BE2C (cell line): ENCODE measurements around the gene SPOP.

Experiments
- DNase-seq: peaks from one replicate; pipeline ENCODE4 v3.0.0-alpha.2; 2020
- H3K27me3 ChIP-seq: fragments of 250-450 bp; sonication (Bioruptor Pico); 2 replicates; pipeline ENCODE4 v1.5.1; 2020; ENCODE audit warnings: mild to moderate bottlenecking
- H3K36me3 ChIP-seq: fragments of 250-450 bp; sonication (Bioruptor Pico); 2 replicates; pipeline ENCODE4 v1.5.1; 2020; ENCODE audit warnings: mild to moderate bottlenecking
- H3K4me1 ChIP-seq: fragments of 250-450 bp; sonication (Bioruptor Pico); 2 replicates; pipeline ENCODE4 v1.5.1; 2020
- H3K4me3 ChIP-seq: 2 replicates; pipeline ENCODE4 v1.5.1; 2011; ENCODE audit warnings: low read depth, low read length
- H3K9me3 ChIP-seq: fragments of 250-450 bp; sonication (Bioruptor Pico); 2 replicates; pipeline ENCODE4 v1.5.1; 2020
- CTCF ChIP-seq: IDR thresholded peaks from 2 replicates; pipeline ENCODE4 v1.5.1; 2012; ENCODE audit warnings: mild to moderate bottlenecking, low read depth, low read length

The SPOP gene

GRCh38 chr17:49699966-49700575, 22.2 kb upstream of the SPOP start:
- no peak for TF ChIP-seq CTCF
- H3K4me1 ChIP-seq = no peaks in the 10 kb centered on the region
- no peak for DNase-seq
- no peaks in the 10 kb centered on the region for H3K9me3 ChIP-seq
- peaks cover under 1% of the 10 kb centered on the region; the same call in 1 of the 2 replicates for H3K27me3 ChIP-seq
- peaks cover 43% of the 10 kb centered on the region for H3K36me3 ChIP-seq
- no peak overlapping the region for H3K4me3 ChIP-seq

- Histone ChIP-seq H3K4me1 (no peaks in the 10 kb centered on the region), H3K36me3 (peaks cover 25% of the 10 kb centered on the region), H3K4me3 (no peak overlapping the region), H3K27me3 (peaks cover 6% of the 10 kb centered on the region), H3K9me3 (no peaks in the 10 kb centered on the region)
- TF ChIP-seq CTCF = no peak
- no peak for DNase-seq
These were observed 20.1 kb upstream of the SPOP start for GRCh38 chr17:49698005-49698404.

- TF ChIP-seq CTCF = no peak
- Histone ChIP-seq H3K4me1 (no peaks in the 10 kb centered on the region), H3K36me3 (peaks cover 10% of the 10 kb centered on the region), H3K27me3 (peaks cover 13% of the 10 kb centered on the region), H3K4me3 (no peak overlapping the region), H3K9me3 (no peaks in the 10 kb centered on the region)
- no peak for DNase-seq
These were observed 18.4 kb upstream of the SPOP start for GRCh38 chr17:49696233-49696761.

- Histone ChIP-seq H3K9me3 (no peaks in the 10 kb centered on the region), H3K4me3 (no peak overlapping the region)
- no peak for TF ChIP-seq CTCF
These were observed 17.9 kb upstream of the SPOP start for GRCh38 chr17:49695698-49696232.

GRCh38 chr17:49694847-49695697, 17.2 kb upstream of the SPOP start:
- peak; percentile 58 for DNase-seq
- H3K4me3 ChIP-seq = no peak overlapping the region
- peaks cover 16% of the 10 kb centered on the region for H3K27me3 ChIP-seq
- no peaks in the 10 kb centered on the region for H3K36me3 ChIP-seq
- peak; percentile 93 for TF ChIP-seq CTCF
- H3K9me3 ChIP-seq = no peaks in the 10 kb centered on the region
- H3K4me1 ChIP-seq = no peaks in the 10 kb centered on the region

More at GRCh38 chr17:49695698-49696232, 17.9 kb upstream of the SPOP start:
- no peak for DNase-seq
- Histone ChIP-seq H3K36me3 (peaks cover 5% of the 10 kb centered on the region), H3K4me1 (no peaks in the 10 kb centered on the region), H3K27me3 (peaks cover 16% of the 10 kb centered on the region)
